Measurements from ENCODE around the gene PRSS23.

The PRSS23 gene

DNA sequence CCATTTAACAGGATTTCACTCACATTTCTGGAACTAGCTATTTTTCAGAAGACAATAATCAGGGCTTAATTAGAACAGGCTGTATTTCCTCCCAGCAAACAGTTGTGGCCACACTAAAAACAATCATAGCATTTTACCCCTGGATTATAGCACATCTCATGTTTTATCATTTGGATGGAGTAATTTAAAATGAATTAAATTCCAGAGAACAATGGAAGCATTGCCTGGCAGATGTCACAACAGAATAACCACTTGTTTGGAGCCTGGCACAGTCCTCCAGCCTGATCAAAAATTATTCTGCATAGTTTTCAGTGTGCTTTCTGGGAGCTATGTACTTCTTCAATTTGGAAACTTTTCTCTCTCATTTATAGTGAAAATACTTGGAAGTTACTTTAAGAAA, 9.2 kb downstream of the PRSS23 start:
- no peaks in the 10 kb centered on the region for H3F3A ChIP-seq (ENCODE audit: control insufficient read depth, insufficient read depth)
- H3K4me2 ChIP-seq (ENCODE audit: low read length), result no peak overlapping the region
- no peaks in the 10 kb centered on the region for H4K20me1 ChIP-seq (ENCODE audit: control insufficient read depth, insufficient read depth, low read depth, low read length)
- no peaks in the 10 kb centered on the region for H3K4me1 ChIP-seq (ENCODE audit: control insufficient read depth, low read length)
- peaks cover 7% of the 10 kb centered on the region; the same call in 1 of the 2 replicates for H3K27me3 ChIP-seq (ENCODE audit: control insufficient read depth, low read length)
- TF ChIP-seq EZH2phosphoT487 (IDR thresholded peaks at IDR 0.05; ENCODE audit: borderline replicate concordance, low read length), result no peak
- TF ChIP-seq, protein P1, sequence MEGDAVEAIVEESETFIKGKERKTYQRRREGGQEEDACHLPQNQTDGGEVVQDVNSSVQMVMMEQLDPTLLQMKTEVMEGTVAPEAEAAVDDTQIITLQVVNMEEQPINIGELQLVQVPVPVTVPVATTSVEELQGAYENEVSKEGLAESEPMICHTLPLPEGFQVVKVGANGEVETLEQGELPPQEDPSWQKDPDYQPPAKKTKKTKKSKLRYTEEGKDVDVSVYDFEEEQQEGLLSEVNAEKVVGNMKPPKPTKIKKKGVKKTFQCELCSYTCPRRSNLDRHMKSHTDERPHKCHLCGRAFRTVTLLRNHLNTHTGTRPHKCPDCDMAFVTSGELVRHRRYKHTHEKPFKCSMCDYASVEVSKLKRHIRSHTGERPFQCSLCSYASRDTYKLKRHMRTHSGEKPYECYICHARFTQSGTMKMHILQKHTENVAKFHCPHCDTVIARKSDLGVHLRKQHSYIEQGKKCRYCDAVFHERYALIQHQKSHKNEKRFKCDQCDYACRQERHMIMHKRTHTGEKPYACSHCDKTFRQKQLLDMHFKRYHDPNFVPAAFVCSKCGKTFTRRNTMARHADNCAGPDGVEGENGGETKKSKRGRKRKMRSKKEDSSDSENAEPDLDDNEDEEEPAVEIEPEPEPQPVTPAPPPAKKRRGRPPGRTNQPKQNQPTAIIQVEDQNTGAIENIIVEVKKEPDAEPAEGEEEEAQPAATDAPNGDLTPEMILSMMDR (IDR thresholded peaks at IDR 0.05; ENCODE audit: low read depth, low read length, poor library complexity, severe bottlenecking), result no peak
- no peaks in the 10 kb centered on the region for H3K79me2 ChIP-seq (ENCODE audit: control insufficient read depth, low read length)
- no peak overlapping the region for H3K27ac ChIP-seq (ENCODE audit: low read depth, low read length)
- H3K4me3 ChIP-seq (ENCODE audit: low read length), result no peak overlapping the region
- H3K9me2 ChIP-seq (replicated peaks; ENCODE audit: control insufficient read depth, low read length), result no peaks in the 10 kb centered on the region
- H3K9me3 ChIP-seq (ENCODE audit: control insufficient read depth, insufficient read depth, low read length), result no peaks in the 10 kb centered on the region
- no peaks in the 10 kb centered on the region for H3K36me3 ChIP-seq (ENCODE audit: control insufficient read depth, low read length)

DNA sequence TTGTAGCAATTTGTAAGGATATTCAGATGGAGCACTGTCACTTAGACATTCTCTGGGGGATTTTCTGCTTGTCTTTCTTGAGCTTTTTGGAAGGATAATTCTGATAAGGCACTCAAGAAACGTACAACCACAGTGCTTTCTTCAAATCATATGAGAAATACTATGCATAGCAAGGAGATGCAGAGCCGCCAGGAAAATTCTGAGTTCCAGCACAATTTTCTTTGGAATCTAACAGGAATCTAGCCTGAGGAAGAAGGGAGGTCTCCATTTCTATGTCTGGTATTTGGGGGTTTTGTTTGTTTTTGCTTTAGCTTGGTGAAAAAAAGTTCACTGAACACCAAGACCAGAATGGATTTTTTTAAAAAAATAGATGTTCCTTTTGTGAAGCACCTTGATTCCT, 9.9 kb downstream of the PRSS23 start:
- no peak overlapping the region for H3K27ac ChIP-seq (ENCODE audit: low read depth, low read length)
- H3K36me3 ChIP-seq (ENCODE audit: control insufficient read depth, low read length), result no peaks in the 10 kb centered on the region
- no peaks in the 10 kb centered on the region for H3K9me3 ChIP-seq (ENCODE audit: control insufficient read depth, insufficient read depth, low read length)
- peaks cover 10% of the 10 kb centered on the region; the same call in 1 of the 2 replicates for H3K27me3 ChIP-seq (ENCODE audit: control insufficient read depth, low read length)
- no peaks in the 10 kb centered on the region for H3F3A ChIP-seq (ENCODE audit: control insufficient read depth, insufficient read depth)
- H4K20me1 ChIP-seq (ENCODE audit: control insufficient read depth, insufficient read depth, low read depth, low read length), result no peaks in the 10 kb centered on the region
- H3K79me2 ChIP-seq (ENCODE audit: control insufficient read depth, low read length), result no peaks in the 10 kb centered on the region
- H3K4me3 ChIP-seq (ENCODE audit: low read length), result no peak overlapping the region
- H3K9me2 ChIP-seq (replicated peaks; ENCODE audit: control insufficient read depth, low read length), result no peaks in the 10 kb centered on the region
- no peaks in the 10 kb centered on the region for H3K4me1 ChIP-seq (ENCODE audit: control insufficient read depth, low read length)
- H3K4me2 ChIP-seq (ENCODE audit: low read length), result no peak overlapping the region
- TF ChIP-seq, protein P1 (IDR thresholded peaks at IDR 0.05; ENCODE audit: low read depth, low read length, poor library complexity, severe bottlenecking), result no peak
- TF ChIP-seq EZH2phosphoT487 (IDR thresholded peaks at IDR 0.05; ENCODE audit: borderline replicate concordance, low read length), result no peak

DNA sequence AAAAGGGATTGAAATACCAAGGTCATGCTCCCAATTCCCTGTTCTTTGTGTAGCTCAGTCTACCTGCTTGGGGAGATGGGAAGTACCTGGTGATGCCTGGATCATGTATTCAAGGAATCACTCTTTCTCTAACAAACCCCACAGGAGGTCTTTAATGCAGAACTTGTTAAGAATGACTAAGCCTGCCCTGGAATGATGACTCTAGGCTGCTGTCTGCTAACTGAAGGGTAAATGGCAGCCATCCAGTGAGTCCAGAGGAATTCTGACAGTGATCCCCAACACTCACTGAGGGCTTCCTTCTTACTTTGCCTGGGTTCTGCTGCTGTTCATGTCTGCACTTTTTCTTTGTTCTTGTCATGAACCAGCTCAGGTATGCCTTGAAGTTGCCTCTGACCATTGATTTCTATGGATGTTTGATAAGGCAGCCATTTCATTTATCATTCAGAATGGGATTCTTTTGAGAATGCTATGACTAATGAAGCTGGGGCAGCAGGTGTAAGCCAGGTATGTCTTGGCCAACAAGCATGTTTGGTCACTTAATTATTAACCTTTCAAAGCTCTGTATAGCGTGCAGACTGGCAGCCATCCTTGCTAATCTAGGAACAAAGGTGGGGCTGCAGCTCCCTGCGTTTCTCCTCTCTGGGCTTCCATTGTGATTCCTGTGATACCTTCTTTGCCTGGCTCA, 11.4 kb downstream of the PRSS23 start:
- Histone ChIP-seq H3K27ac (ENCODE audit: low read depth, low read length) (no peak overlapping the region), H3K4me2 (ENCODE audit: low read length) (no peak overlapping the region), H3K27me3 (ENCODE audit: control insufficient read depth, low read length) (peaks cover 13% of the 10 kb centered on the region; the same call in 1 of the 2 replicates), H4K20me1 (ENCODE audit: control insufficient read depth, insufficient read depth, low read depth, low read length) (no peaks in the 10 kb centered on the region), H3K36me3 (ENCODE audit: control insufficient read depth, low read length) (no peaks in the 10 kb centered on the region), H3K9me3 (ENCODE audit: control insufficient read depth, insufficient read depth, low read length) (no peaks in the 10 kb centered on the region), H3K4me3 (ENCODE audit: low read length) (no peak overlapping the region), H3K9me2 (replicated peaks; ENCODE audit: control insufficient read depth, low read length) (no peaks in the 10 kb centered on the region), H3K79me2 (ENCODE audit: control insufficient read depth, low read length) (no peaks in the 10 kb centered on the region), H3K4me1 (ENCODE audit: control insufficient read depth, low read length) (no peaks in the 10 kb centered on the region), H3F3A (ENCODE audit: control insufficient read depth, insufficient read depth) (no peaks in the 10 kb centered on the region)
- TF ChIP-seq EZH2phosphoT487 (IDR thresholded peaks at IDR 0.05; ENCODE audit: borderline replicate concordance, low read length), result no peak
- TF ChIP-seq, protein P1 (IDR thresholded peaks at IDR 0.05; ENCODE audit: low read depth, low read length, poor library complexity, severe bottlenecking), result no peak
